ENCODE results near the gene PRKAA1. TPM values are rescaled to one million over a fixed set of nuclear protein-coding genes. Genes with fewer than 3 reads are reported as not detected.

PRKAA1 gene
- total and polyA plus RNA-seq, 2 of the 13 experiments (the other 11 are each of a cell fraction or from before 2014, with no cell fraction given) = 36.6 to 58.0 TPM

DNA sequence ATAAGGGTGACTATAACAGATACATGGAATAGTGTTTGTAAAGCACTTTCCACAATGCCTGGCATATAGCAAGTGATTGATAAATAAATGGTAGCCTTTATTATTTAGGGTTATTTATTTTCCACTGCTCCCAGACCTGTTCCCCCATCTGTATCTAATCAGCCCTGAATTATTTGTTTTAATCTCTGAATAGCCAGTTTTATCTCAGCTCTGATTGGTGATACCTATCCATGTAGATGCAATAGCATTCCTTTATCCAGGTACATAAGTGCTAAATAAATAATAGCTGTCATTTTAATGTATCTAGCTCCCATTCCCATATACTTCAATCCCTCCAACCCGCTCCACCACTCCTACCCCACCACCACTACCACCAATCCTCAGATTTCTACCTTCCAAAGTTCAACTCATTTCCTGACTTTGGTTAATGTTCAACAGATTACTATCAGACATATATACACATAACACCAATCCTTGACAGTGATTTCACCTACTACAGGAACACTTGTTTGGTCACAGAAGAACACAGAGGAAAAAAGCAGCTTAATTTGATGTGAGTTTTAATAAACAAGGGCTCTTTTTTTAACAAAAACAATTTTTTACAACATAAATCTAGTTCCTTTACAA, 14.0 kb downstream of the PRKAA1 start (continued):
- TF ChIP-seq, protein P1, sequence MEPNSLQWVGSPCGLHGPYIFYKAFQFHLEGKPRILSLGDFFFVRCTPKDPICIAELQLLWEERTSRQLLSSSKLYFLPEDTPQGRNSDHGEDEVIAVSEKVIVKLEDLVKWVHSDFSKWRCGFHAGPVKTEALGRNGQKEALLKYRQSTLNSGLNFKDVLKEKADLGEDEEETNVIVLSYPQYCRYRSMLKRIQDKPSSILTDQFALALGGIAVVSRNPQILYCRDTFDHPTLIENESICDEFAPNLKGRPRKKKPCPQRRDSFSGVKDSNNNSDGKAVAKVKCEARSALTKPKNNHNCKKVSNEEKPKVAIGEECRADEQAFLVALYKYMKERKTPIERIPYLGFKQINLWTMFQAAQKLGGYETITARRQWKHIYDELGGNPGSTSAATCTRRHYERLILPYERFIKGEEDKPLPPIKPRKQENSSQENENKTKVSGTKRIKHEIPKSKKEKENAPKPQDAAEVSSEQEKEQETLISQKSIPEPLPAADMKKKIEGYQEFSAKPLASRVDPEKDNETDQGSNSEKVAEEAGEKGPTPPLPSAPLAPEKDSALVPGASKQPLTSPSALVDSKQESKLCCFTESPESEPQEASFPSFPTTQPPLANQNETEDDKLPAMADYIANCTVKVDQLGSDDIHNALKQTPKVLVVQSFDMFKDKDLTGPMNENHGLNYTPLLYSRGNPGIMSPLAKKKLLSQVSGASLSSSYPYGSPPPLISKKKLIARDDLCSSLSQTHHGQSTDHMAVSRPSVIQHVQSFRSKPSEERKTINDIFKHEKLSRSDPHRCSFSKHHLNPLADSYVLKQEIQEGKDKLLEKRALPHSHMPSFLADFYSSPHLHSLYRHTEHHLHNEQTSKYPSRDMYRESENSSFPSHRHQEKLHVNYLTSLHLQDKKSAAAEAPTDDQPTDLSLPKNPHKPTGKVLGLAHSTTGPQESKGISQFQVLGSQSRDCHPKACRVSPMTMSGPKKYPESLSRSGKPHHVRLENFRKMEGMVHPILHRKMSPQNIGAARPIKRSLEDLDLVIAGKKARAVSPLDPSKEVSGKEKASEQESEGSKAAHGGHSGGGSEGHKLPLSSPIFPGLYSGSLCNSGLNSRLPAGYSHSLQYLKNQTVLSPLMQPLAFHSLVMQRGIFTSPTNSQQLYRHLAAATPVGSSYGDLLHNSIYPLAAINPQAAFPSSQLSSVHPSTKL (CRISPR knock-in tag; IDR thresholded peaks at IDR 0.05) = peak; percentile 74
- TF ChIP-seq, protein P2, sequence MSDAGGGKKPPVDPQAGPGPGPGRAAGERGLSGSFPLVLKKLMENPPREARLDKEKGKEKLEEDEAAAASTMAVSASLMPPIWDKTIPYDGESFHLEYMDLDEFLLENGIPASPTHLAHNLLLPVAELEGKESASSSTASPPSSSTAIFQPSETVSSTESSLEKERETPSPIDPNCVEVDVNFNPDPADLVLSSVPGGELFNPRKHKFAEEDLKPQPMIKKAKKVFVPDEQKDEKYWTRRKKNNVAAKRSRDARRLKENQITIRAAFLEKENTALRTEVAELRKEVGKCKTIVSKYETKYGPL (CRISPR knock-in tag; IDR thresholded peaks at IDR 0.05) = no peak
- TF ChIP-seq, protein P3, sequence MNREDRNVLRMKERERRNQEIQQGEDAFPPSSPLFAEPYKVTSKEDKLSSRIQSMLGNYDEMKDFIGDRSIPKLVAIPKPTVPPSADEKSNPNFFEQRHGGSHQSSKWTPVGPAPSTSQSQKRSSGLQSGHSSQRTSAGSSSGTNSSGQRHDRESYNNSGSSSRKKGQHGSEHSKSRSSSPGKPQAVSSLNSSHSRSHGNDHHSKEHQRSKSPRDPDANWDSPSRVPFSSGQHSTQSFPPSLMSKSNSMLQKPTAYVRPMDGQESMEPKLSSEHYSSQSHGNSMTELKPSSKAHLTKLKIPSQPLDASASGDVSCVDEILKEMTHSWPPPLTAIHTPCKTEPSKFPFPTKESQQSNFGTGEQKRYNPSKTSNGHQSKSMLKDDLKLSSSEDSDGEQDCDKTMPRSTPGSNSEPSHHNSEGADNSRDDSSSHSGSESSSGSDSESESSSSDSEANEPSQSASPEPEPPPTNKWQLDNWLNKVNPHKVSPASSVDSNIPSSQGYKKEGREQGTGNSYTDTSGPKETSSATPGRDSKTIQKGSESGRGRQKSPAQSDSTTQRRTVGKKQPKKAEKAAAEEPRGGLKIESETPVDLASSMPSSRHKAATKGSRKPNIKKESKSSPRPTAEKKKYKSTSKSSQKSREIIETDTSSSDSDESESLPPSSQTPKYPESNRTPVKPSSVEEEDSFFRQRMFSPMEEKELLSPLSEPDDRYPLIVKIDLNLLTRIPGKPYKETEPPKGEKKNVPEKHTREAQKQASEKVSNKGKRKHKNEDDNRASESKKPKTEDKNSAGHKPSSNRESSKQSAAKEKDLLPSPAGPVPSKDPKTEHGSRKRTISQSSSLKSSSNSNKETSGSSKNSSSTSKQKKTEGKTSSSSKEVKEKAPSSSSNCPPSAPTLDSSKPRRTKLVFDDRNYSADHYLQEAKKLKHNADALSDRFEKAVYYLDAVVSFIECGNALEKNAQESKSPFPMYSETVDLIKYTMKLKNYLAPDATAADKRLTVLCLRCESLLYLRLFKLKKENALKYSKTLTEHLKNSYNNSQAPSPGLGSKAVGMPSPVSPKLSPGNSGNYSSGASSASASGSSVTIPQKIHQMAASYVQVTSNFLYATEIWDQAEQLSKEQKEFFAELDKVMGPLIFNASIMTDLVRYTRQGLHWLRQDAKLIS (CRISPR knock-in tag; IDR thresholded peaks at IDR 0.05) = no peak
- TF ChIP-seq, protein P4, sequence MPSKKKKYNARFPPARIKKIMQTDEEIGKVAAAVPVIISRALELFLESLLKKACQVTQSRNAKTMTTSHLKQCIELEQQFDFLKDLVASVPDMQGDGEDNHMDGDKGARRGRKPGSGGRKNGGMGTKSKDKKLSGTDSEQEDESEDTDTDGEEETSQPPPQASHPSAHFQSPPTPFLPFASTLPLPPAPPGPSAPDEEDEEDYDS (CRISPR knock-in tag; IDR thresholded peaks at IDR 0.05) = peak; percentile 94
- TF ChIP-seq CREM (IDR thresholded peaks at IDR 0.05) = peak; percentile 53; the same call in 1 of the 2 replicates
- TF ChIP-seq CREM (CRISPR knock-in tag; IDR thresholded peaks at IDR 0.05) = no peak
- no peak for TF ChIP-seq GABPA (IDR thresholded peaks at IDR 0.05; ENCODE audit: low read depth, low read length)
- TF ChIP-seq GABPA (CRISPR knock-in tag; IDR thresholded peaks at IDR 0.05; ENCODE audit: low read depth) = peak; percentile 25; the same call in 1 of the 2 replicates
- TF ChIP-seq, protein P5, sequence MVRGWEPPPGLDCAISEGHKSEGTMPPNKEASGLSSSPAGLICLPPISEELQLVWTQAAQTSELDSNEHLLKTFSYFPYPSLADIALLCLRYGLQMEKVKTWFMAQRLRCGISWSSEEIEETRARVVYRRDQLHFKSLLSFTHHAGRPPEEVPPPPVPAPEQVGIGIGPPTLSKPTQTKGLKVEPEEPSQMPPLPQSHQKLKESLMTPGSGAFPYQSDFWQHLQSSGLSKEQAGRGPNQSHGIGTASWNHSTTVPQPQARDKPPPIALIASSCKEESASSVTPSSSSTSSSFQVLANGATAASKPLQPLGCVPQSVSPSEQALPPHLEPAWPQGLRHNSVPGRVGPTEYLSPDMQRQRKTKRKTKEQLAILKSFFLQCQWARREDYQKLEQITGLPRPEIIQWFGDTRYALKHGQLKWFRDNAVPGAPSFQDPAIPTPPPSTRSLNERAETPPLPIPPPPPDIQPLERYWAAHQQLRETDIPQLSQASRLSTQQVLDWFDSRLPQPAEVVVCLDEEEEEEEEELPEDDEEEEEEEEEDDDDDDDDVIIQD (CRISPR knock-in tag; IDR thresholded peaks at IDR 0.05; ENCODE audit: low read depth) = peak; percentile 64
- TF ChIP-seq, protein P6, sequence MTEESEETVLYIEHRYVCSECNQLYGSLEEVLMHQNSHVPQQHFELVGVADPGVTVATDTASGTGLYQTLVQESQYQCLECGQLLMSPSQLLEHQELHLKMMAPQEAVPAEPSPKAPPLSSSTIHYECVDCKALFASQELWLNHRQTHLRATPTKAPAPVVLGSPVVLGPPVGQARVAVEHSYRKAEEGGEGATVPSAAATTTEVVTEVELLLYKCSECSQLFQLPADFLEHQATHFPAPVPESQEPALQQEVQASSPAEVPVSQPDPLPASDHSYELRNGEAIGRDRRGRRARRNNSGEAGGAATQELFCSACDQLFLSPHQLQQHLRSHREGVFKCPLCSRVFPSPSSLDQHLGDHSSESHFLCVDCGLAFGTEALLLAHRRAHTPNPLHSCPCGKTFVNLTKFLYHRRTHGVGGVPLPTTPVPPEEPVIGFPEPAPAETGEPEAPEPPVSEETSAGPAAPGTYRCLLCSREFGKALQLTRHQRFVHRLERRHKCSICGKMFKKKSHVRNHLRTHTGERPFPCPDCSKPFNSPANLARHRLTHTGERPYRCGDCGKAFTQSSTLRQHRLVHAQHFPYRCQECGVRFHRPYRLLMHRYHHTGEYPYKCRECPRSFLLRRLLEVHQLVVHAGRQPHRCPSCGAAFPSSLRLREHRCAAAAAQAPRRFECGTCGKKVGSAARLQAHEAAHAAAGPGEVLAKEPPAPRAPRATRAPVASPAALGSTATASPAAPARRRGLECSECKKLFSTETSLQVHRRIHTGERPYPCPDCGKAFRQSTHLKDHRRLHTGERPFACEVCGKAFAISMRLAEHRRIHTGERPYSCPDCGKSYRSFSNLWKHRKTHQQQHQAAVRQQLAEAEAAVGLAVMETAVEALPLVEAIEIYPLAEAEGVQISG (CRISPR knock-in tag; IDR thresholded peaks at IDR 0.05) = no peak
- TF ChIP-seq RARA (CRISPR knock-in tag; IDR thresholded peaks at IDR 0.05) = 0 out of 2 replicates have a peak, but pooled peaks have one; percentile 34
- peak; percentile 49; the same call in 1 of the 2 replicates for TF ChIP-seq KAT8 (CRISPR knock-in tag; IDR thresholded peaks at IDR 0.05)
- no peak for TF ChIP-seq ZNF883 (CRISPR knock-in tag; IDR thresholded peaks at IDR 0.05; ENCODE audit: not compliant biosample characterization)
- no peak for TF ChIP-seq ZBTB1 (CRISPR knock-in tag; IDR thresholded peaks at IDR 0.05; ENCODE audit: borderline replicate concordance)
- TF ChIP-seq SOX5 (CRISPR knock-in tag; IDR thresholded peaks at IDR 0.05; ENCODE audit: borderline replicate concordance) = peak; percentile 41; the same call in 1 of the 2 replicates
- TF ChIP-seq MTA3 (CRISPR knock-in tag; IDR thresholded peaks at IDR 0.05) = no peak
- TF ChIP-seq ZNF652 (CRISPR knock-in tag; IDR thresholded peaks at IDR 0.05; ENCODE audit: borderline replicate concordance, low read depth) = 0 out of 2 replicates have a peak, but pooled peaks have one; percentile 6

All from HepG2 (cell line).